Glutamatergic neuron (in vitro differentiated cells): Measurements from ENCODE around the gene FGF22. TPM values are rescaled to one million over a fixed set of nuclear protein-coding genes. Genes with fewer than 3 reads are reported as not detected.

Experiments used
- DNase-seq: peaks from one replicate; pipeline ENCODE4 v3.0.0; 2022
- H3K27ac Mint-ChIP-seq: one replicate; pipeline ENCODE4 v1.8.0; 2020; ENCODE audit warnings: mild to moderate bottlenecking, mixed read lengths, inconsistent platforms; ENCODE audit not compliant: unreplicated experiment
- H3K27me3 Mint-ChIP-seq: one replicate; pipeline ENCODE4 v1.8.0; 2020; ENCODE audit warnings: mild to moderate bottlenecking, moderate library complexity, mixed read lengths, inconsistent platforms; ENCODE audit not compliant: unreplicated experiment
- H3K36me3 Mint-ChIP-seq: one replicate; pipeline ENCODE4 v1.8.0; 2020; ENCODE audit warnings: mild to moderate bottlenecking, mixed read lengths, inconsistent platforms; ENCODE audit not compliant: unreplicated experiment
- H3K4me1 Mint-ChIP-seq: one replicate; pipeline ENCODE4 v1.8.0; 2020; ENCODE audit warnings: mild to moderate bottlenecking, low read depth, mixed read lengths, inconsistent platforms; ENCODE audit not compliant: unreplicated experiment
- H3K4me3 Mint-ChIP-seq: one replicate; pipeline ENCODE4 v1.8.0; 2020; ENCODE audit warnings: mild to moderate bottlenecking, mixed read lengths, inconsistent platforms; ENCODE audit not compliant: unreplicated experiment
- H3K9me3 Mint-ChIP-seq: one replicate; pipeline ENCODE4 v1.8.0; 2020; ENCODE audit warnings: mild to moderate bottlenecking, moderate library complexity, mixed read lengths, inconsistent platforms; ENCODE audit not compliant: unreplicated experiment
- CTCF ChIP-seq: fragments of 200-600 bp; sonication (generic); IDR thresholded peaks from one replicate; pipeline ENCODE4 v1.5.0; 2021; ENCODE audit not compliant: partially characterized antibody, unreplicated experiment
- long read RNA-seq: library from polyadenylated mRNA; unstranded; transcript quantifications from one replicate; pipeline ENCODE4 v2.0.0, GENCODE V29; 2020; ENCODE audit not compliant: unreplicated experiment
- total RNA-seq: library from RNA; stranded (reverse); fragmentation: NEBNext Ultra II Directional; extraction: Animal tissue kit (Norgen Biotek cat#: 25700); gene quantifications from one replicate; pipeline ENCODE4 v1.2.1, GENCODE V29; 2021; ENCODE audit not compliant: unreplicated experiment

The FGF22 gene
- total RNA-seq = 1.5 TPM
- long read RNA-seq, partial matches to known transcripts = 0 of 1 reads
- long read RNA-seq, other reads (novel, unspliced or antisense) = 0 of 1 reads

GRCh38 chr19:639253-640160, at the start of gene FGF22:
TSS of gene FGF22 (plus strand) at chr19:639879. CDS start at chr19:639926, 47 bp downstream.
- DNase-seq = peak; percentile 98
- Mint-ChIP-seq H3K4me1 (no peaks in the 10 kb centered on the region), H3K36me3 (no peaks in the 10 kb centered on the region), H3K27me3 (peaks cover 3% of the 10 kb centered on the region), H3K27ac (no peak within 1 kb of the TSS), H3K9me3 (peaks cover 4% of the 10 kb centered on the region), H3K4me3 (peak within 1 kb of the TSS; percentile 87)
- TF ChIP-seq CTCF = no peak

- Mint-ChIP-seq H3K36me3 (no peaks in the 10 kb centered on the region), H3K9me3 (peaks cover 5% of the 10 kb centered on the region), H3K27ac (no peak overlapping the region), H3K4me1 (peaks cover 4% of the 10 kb centered on the region), H3K4me3 (peak overlapping the region; percentile 55), H3K27me3 (peaks cover 10% of the 10 kb centered on the region)
- TF ChIP-seq CTCF = no peak
- no peak for DNase-seq
Observed at GRCh38 chr19:590396-590745, 49.3 kb upstream of the FGF22 start.

- peaks cover 10% of the 10 kb centered on the region for H3K27me3 Mint-ChIP-seq
- no peaks in the 10 kb centered on the region for H3K36me3 Mint-ChIP-seq
- H3K4me1 Mint-ChIP-seq = peaks cover 4% of the 10 kb centered on the region
- DNase-seq = no peak
- H3K27ac Mint-ChIP-seq = no peak overlapping the region
- H3K4me3 Mint-ChIP-seq = no peak overlapping the region
- H3K9me3 Mint-ChIP-seq = peaks cover 5% of the 10 kb centered on the region
- no peak for TF ChIP-seq CTCF
Observed at GRCh38 chr19:590750-591098, 49.0 kb upstream of the FGF22 start.

- no peak for DNase-seq
- no peaks in the 10 kb centered on the region for H3K36me3 Mint-ChIP-seq
- no peak for TF ChIP-seq CTCF
- peaks cover 4% of the 10 kb centered on the region for H3K4me1 Mint-ChIP-seq
- H3K27me3 Mint-ChIP-seq = peaks cover 7% of the 10 kb centered on the region
- peaks cover 5% of the 10 kb centered on the region for H3K9me3 Mint-ChIP-seq
- H3K27ac Mint-ChIP-seq = no peak overlapping the region
- peak overlapping the region; percentile 70 for H3K4me3 Mint-ChIP-seq
Observed at GRCh38 chr19:591099-591958, 48.4 kb upstream of the FGF22 start.

- peaks cover 5% of the 10 kb centered on the region for H3K27me3 Mint-ChIP-seq
- peak overlapping the region; percentile 25 for H3K4me3 Mint-ChIP-seq
- no peaks in the 10 kb centered on the region for H3K36me3 Mint-ChIP-seq
- peaks cover 4% of the 10 kb centered on the region for H3K4me1 Mint-ChIP-seq
- no peak overlapping the region for H3K27ac Mint-ChIP-seq
- DNase-seq = no peak
- H3K9me3 Mint-ChIP-seq = peaks cover 5% of the 10 kb centered on the region
- no peak for TF ChIP-seq CTCF
Observed at GRCh38 chr19:592101-592500, 47.6 kb upstream of the FGF22 start.
